ENCODE measurements around the gene PANK2.
"Not testable (repeated sequence)": the region's sequence is repeated elsewhere in the genome, so short reads cannot be mapped to it uniquely, and the experiment has no call there.

The PANK2 gene

GRCh38 chr20:3930265-3931206, 41.3 kb downstream of the PANK2 start:
- no peak overlapping the region for H3K4me3 ChIP-seq (ENCODE audit: low read depth, low read length)
- no peaks in the 10 kb centered on the region for H3K27me3 ChIP-seq (ENCODE audit: control insufficient read depth, insufficient read depth, low read length)
- no peaks in the 10 kb centered on the region for H3K9me3 ChIP-seq (ENCODE audit: control insufficient read depth, insufficient read depth, low read length)
- no peak overlapping the region for H3K27ac ChIP-seq (ENCODE audit: low read depth, low read length)
- H3K9ac ChIP-seq (ENCODE audit: low read depth, low read length) = no peak overlapping the region
- peaks cover 11% of the 10 kb centered on the region for H3K4me1 ChIP-seq (ENCODE audit: control insufficient read depth, insufficient read depth, low read length)
- H3K36me3 ChIP-seq (ENCODE audit: control insufficient read depth, insufficient read depth, low read length) = peaks cover 12% of the 10 kb centered on the region

- Histone ChIP-seq H3K27ac (ENCODE audit: low read depth, low read length) (no peak overlapping the region), H3K4me3 (ENCODE audit: low read depth, low read length) (no peak overlapping the region), H3K9ac (ENCODE audit: low read depth, low read length) (no peak overlapping the region), H3K4me1 (ENCODE audit: control insufficient read depth, insufficient read depth, low read length) (peaks cover 8% of the 10 kb centered on the region; the same call in 1 of the 2 replicates), H3K9me3 (ENCODE audit: control insufficient read depth, insufficient read depth, low read length) (no peaks in the 10 kb centered on the region), H3K27me3 (ENCODE audit: control insufficient read depth, insufficient read depth, low read length) (no peaks in the 10 kb centered on the region), H3K36me3 (ENCODE audit: control insufficient read depth, insufficient read depth, low read length) (peaks cover 10% of the 10 kb centered on the region; the same call in 1 of the 2 replicates)
Measured at GRCh38 chr20:3931664-3932063, 42.5 kb downstream of the PANK2 start.

GRCh38 chr20:3932277-3932676, 43.1 kb downstream of the PANK2 start:
- Histone ChIP-seq H3K36me3 (ENCODE audit: control insufficient read depth, insufficient read depth, low read length) (peaks cover 10% of the 10 kb centered on the region; the same call in 1 of the 2 replicates), H3K9ac (ENCODE audit: low read depth, low read length) (no peak overlapping the region), H3K27ac (ENCODE audit: low read depth, low read length) (no peak overlapping the region), H3K9me3 (ENCODE audit: control insufficient read depth, insufficient read depth, low read length) (no peaks in the 10 kb centered on the region), H3K4me1 (ENCODE audit: control insufficient read depth, insufficient read depth, low read length) (peaks cover 4% of the 10 kb centered on the region; the same call in 1 of the 2 replicates), H3K27me3 (ENCODE audit: control insufficient read depth, insufficient read depth, low read length) (no peaks in the 10 kb centered on the region), H3K4me3 (ENCODE audit: low read depth, low read length) (no peak overlapping the region)

GRCh38 chr20:3932681-3933080, 43.5 kb downstream of the PANK2 start:
- Histone ChIP-seq H3K27me3 (ENCODE audit: control insufficient read depth, insufficient read depth, low read length) (no peaks in the 10 kb centered on the region), H3K4me3 (ENCODE audit: low read depth, low read length) (no peak overlapping the region), H3K9me3 (ENCODE audit: control insufficient read depth, insufficient read depth, low read length) (no peaks in the 10 kb centered on the region), H3K9ac (ENCODE audit: low read depth, low read length) (no peak overlapping the region), H3K36me3 (ENCODE audit: control insufficient read depth, insufficient read depth, low read length) (peaks cover 10% of the 10 kb centered on the region; the same call in 1 of the 2 replicates), H3K4me1 (ENCODE audit: control insufficient read depth, insufficient read depth, low read length) (0 out of 2 replicates have a peak, but pooled peaks cover under 1% of the 10 kb centered on the region), H3K27ac (ENCODE audit: low read depth, low read length) (no peak overlapping the region)

GRCh38 chr20:3933218-3933617, 44.0 kb downstream of the PANK2 start:
- no peak overlapping the region for H3K4me3 ChIP-seq (ENCODE audit: low read depth, low read length)
- no peaks in the 10 kb centered on the region for H3K4me1 ChIP-seq (ENCODE audit: control insufficient read depth, insufficient read depth, low read length)
- H3K36me3 ChIP-seq (ENCODE audit: control insufficient read depth, insufficient read depth, low read length) = peaks cover 10% of the 10 kb centered on the region; the same call in 1 of the 2 replicates
- H3K9ac ChIP-seq (ENCODE audit: low read depth, low read length) = no peak overlapping the region
- H3K27me3 ChIP-seq (ENCODE audit: control insufficient read depth, insufficient read depth, low read length) = no peaks in the 10 kb centered on the region
- no peak overlapping the region for H3K27ac ChIP-seq (ENCODE audit: low read depth, low read length)
- no peaks in the 10 kb centered on the region for H3K9me3 ChIP-seq (ENCODE audit: control insufficient read depth, insufficient read depth, low read length)

- Histone ChIP-seq H3K4me1 (ENCODE audit: control insufficient read depth, insufficient read depth, low read length) (no peaks in the 10 kb centered on the region), H3K27ac (ENCODE audit: low read depth, low read length) (no peak overlapping the region), H3K9ac (ENCODE audit: low read depth, low read length) (no peak overlapping the region), H3K27me3 (ENCODE audit: control insufficient read depth, insufficient read depth, low read length) (no peaks in the 10 kb centered on the region), H3K36me3 (ENCODE audit: control insufficient read depth, insufficient read depth, low read length) (peaks cover 10% of the 10 kb centered on the region; the same call in 1 of the 2 replicates), H3K4me3 (ENCODE audit: low read depth, low read length) (no peak overlapping the region), H3K9me3 (ENCODE audit: control insufficient read depth, insufficient read depth, low read length) (no peaks in the 10 kb centered on the region)
Measured at GRCh38 chr20:3934624-3935023, 45.4 kb downstream of the PANK2 start.

DNA sequence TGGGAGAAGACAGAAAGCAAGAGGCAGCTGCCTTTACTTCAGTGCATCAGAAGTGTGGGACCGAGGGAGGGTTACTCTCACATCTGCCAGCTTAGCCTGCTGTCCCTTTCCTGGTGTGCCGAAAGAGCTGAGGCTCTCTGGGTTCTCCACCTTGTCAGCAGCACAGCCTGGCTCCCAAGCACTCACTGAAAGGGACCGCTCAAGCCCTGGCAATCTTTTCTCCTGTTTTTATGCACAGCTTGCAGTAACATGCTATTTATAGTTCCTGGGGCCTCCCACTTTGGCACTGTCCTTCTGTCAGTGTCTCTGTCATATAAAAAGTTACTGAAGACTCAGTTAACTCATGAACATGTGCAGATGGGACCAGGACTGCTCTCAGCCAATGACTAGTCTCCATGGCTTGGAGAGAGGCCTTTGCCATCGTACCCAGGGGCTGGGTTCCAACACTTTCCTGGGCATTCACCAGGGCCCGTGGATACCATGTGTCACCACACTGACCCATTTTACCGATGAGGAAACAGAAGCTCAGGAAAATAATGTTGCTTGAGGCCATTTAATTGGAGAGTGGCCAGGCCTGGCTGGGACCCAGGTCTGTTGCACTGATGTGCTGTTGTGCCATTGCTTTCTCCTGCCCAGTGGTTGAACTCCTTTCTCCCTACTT, 46.2 kb downstream of the PANK2 start:
- H3K4me1 ChIP-seq (ENCODE audit: control insufficient read depth, insufficient read depth, low read length) = no peaks in the 10 kb centered on the region
- no peak overlapping the region for H3K4me3 ChIP-seq (ENCODE audit: low read depth, low read length)
- no peak overlapping the region for H3K9ac ChIP-seq (ENCODE audit: low read depth, low read length)
- peaks cover 10% of the 10 kb centered on the region; the same call in 1 of the 2 replicates for H3K36me3 ChIP-seq (ENCODE audit: control insufficient read depth, insufficient read depth, low read length)
- H3K9me3 ChIP-seq (ENCODE audit: control insufficient read depth, insufficient read depth, low read length) = no peaks in the 10 kb centered on the region
- no peak overlapping the region for H3K27ac ChIP-seq (ENCODE audit: low read depth, low read length)
- no peaks in the 10 kb centered on the region for H3K27me3 ChIP-seq (ENCODE audit: control insufficient read depth, insufficient read depth, low read length)

GRCh38 chr20:3935956-3936340, 46.8 kb downstream of the PANK2 start:
- H3K27me3 ChIP-seq (ENCODE audit: control insufficient read depth, insufficient read depth, low read length) = no peaks in the 10 kb centered on the region
- H3K27ac ChIP-seq (ENCODE audit: low read depth, low read length) = no peak overlapping the region
- peaks cover 14% of the 10 kb centered on the region; the same call in 1 of the 2 replicates for H3K36me3 ChIP-seq (ENCODE audit: control insufficient read depth, insufficient read depth, low read length)
- H3K9ac ChIP-seq (ENCODE audit: low read depth, low read length) = no peak overlapping the region
- no peaks in the 10 kb centered on the region for H3K4me1 ChIP-seq (ENCODE audit: control insufficient read depth, insufficient read depth, low read length)
- H3K9me3 ChIP-seq (ENCODE audit: control insufficient read depth, insufficient read depth, low read length) = no peaks in the 10 kb centered on the region
- H3K4me3 ChIP-seq (ENCODE audit: low read depth, low read length) = no peak overlapping the region

GRCh38 chr20:3937618-3938017, 48.4 kb downstream of the PANK2 start:
- Histone ChIP-seq H3K27me3 (ENCODE audit: control insufficient read depth, insufficient read depth, low read length) (no peaks in the 10 kb centered on the region), H3K4me3 (ENCODE audit: low read depth, low read length) (no peak overlapping the region), H3K9ac (ENCODE audit: low read depth, low read length) (no peak overlapping the region), H3K27ac (ENCODE audit: low read depth, low read length) (no peak overlapping the region), H3K36me3 (ENCODE audit: control insufficient read depth, insufficient read depth, low read length) (peaks cover 20% of the 10 kb centered on the region; the same call in 1 of the 2 replicates), H3K9me3 (ENCODE audit: control insufficient read depth, insufficient read depth, low read length) (no peaks in the 10 kb centered on the region), H3K4me1 (ENCODE audit: control insufficient read depth, insufficient read depth, low read length) (no peaks in the 10 kb centered on the region)

- H3K27me3 ChIP-seq (ENCODE audit: control insufficient read depth, insufficient read depth, low read length) = no peaks in the 10 kb centered on the region
- no peaks in the 10 kb centered on the region for H3K4me1 ChIP-seq (ENCODE audit: control insufficient read depth, insufficient read depth, low read length)
- H3K9ac ChIP-seq (ENCODE audit: low read depth, low read length) = no peak overlapping the region
- H3K27ac ChIP-seq (ENCODE audit: low read depth, low read length) = no peak overlapping the region
- no peak overlapping the region for H3K4me3 ChIP-seq (ENCODE audit: low read depth, low read length)
- H3K9me3 ChIP-seq (ENCODE audit: control insufficient read depth, insufficient read depth, low read length) = no peaks in the 10 kb centered on the region
- H3K36me3 ChIP-seq (ENCODE audit: control insufficient read depth, insufficient read depth, low read length) = peaks cover 13% of the 10 kb centered on the region; the same call in 1 of the 2 replicates
Measured at GRCh38 chr20:3940905-3941304, 51.7 kb downstream of the PANK2 start.

DNA sequence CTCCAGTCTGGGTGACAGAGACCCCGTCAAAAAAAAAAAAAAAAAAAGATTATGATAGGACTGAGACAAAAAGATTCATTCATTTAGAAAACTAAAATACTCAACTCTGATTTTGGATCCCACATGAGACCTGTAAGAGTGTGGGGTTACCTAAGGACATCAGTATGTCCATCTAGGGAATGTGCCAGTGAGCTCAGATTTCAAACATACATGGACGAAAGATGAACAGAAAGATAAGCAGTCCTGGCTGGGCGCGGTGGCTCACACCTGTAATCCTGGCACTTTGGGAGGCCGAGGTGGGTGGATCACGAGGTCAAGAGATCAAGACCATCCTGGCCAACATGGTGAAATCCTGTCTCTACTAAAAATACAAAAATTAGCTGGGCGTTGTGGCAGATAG, 57.5 kb downstream of the PANK2 start:
- not testable (repeated sequence) for H3K36me3 ChIP-seq (ENCODE audit: control insufficient read depth, insufficient read depth, low read length); H3K27me3 ChIP-seq (ENCODE audit: control insufficient read depth, insufficient read depth, low read length); H3K4me3 ChIP-seq (ENCODE audit: low read depth, low read length); H3K9ac ChIP-seq (ENCODE audit: low read depth, low read length); H3K9me3 ChIP-seq (ENCODE audit: control insufficient read depth, insufficient read depth, low read length); H3K4me1 ChIP-seq (ENCODE audit: control insufficient read depth, insufficient read depth, low read length); H3K27ac ChIP-seq (ENCODE audit: low read depth, low read length)
